Astrocyte (in vitro differentiated cells and primary cell): ENCODE data around the gene FLRT1.

Source experiments
- CTCF ChIP-seq: IDR thresholded peaks from 2 replicates; pipeline ENCODE4 v1.5.1; 2011; ENCODE audit warnings: low read depth, mild to moderate bottlenecking, inconsistent platforms, low read length, moderate library complexity; ENCODE audit not compliant: insufficient read depth
- EZH2 ChIP-seq: IDR thresholded peaks from 2 replicates; pipeline ENCODE4 v1.6.1; 2012; ENCODE audit warnings: mild to moderate bottlenecking, low read length, inconsistent platforms; ENCODE audit not compliant: insufficient read depth

GRCh38 chr11:64037027-64037634 lies 1.4 kb downstream of the FLRT1 start:
- TF ChIP-seq CTCF: no peak
- no peak for TF ChIP-seq EZH2
